GM10266 (cell line): ENCODE results near the gene MT1H.
"Not testable (repeated sequence)": the region's sequence is repeated elsewhere in the genome, so short reads cannot be mapped to it uniquely, and the experiment has no call there.

Source experiments
- DNase-seq: peaks from one replicate; pipeline ENCODE4 v3.0.0; 2012; ENCODE audit errors: extremely low spot score
- TF ChIP-seq, protein P1 (sequence below): IDR thresholded peaks from 2 replicates; pipeline ENCODE4 v1.5.1; 2012; ENCODE audit warnings: mild to moderate bottlenecking, low read depth; ENCODE audit not compliant: control insufficient read depth, insufficient read depth; ENCODE audit errors: missing control alignments

The MT1H gene

GRCh38 chr16:56657555-56658326 is 11.9 kb upstream of the MT1H start, which contains the start of gene MT1F:
TSS of gene MT1F (plus strand) at chr16:56657959. CDS start at chr16:56658059, 100 bp downstream.
- TF ChIP-seq, protein P1, sequence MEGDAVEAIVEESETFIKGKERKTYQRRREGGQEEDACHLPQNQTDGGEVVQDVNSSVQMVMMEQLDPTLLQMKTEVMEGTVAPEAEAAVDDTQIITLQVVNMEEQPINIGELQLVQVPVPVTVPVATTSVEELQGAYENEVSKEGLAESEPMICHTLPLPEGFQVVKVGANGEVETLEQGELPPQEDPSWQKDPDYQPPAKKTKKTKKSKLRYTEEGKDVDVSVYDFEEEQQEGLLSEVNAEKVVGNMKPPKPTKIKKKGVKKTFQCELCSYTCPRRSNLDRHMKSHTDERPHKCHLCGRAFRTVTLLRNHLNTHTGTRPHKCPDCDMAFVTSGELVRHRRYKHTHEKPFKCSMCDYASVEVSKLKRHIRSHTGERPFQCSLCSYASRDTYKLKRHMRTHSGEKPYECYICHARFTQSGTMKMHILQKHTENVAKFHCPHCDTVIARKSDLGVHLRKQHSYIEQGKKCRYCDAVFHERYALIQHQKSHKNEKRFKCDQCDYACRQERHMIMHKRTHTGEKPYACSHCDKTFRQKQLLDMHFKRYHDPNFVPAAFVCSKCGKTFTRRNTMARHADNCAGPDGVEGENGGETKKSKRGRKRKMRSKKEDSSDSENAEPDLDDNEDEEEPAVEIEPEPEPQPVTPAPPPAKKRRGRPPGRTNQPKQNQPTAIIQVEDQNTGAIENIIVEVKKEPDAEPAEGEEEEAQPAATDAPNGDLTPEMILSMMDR: no peak
- DNase-seq: no peak

- DNase-seq: no peak
- TF ChIP-seq, protein P1: no peak
These were observed 11.2 kb upstream of the MT1H start for GRCh38 chr16:56658327-56658875.

DNA sequence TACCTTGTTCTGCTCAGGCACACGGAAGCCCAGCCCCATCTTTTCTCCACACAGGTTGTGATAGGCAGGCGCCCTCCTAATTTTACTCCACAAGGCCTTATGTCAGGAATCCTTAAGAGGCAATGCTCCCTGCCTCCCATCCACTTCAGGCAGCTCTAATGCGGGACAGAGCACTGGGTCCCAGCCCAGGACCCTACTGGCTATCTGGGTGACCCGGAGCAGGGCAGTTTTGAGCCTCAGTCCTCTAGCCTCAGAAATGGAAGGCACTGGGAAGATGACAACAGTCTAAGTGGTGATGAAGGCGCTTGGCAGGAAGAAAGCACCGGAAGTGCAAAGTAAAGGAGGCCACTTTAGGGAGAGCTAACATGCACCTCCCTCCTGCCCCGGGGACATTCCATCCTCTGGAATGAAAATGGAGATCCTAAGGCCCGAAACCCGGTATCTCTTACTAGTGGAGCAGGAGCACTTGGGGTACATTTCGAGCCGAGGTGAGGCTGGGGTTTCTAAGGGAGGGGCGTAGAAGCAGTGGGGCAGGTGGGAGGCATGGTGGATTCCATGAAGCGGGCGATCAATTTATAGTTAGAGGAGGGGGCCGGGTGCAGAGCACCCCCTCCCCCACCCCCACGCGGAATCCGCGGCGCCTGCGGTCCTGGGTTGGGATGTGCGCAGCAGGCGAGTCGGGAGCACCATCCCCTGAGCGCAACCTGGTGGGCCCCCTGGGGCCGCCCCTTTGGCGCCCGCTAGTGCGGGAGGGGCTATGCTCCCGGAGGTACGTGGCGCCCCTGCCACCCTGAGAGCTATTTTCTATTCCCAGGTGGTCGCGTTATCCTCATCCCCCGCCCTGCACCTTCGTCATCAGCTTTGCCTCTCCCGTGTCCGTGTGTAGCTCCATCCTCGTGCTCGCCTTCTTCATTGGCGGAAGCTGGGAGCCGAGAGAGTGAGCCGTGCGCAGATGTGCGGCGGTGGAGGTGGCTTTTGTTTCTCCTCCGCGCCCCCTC is 7.0 kb upstream of the MT1H start:
- TF ChIP-seq, protein P1: no peak
- DNase-seq: no peak

GRCh38 chr16:56664506-56664905 is 5.1 kb upstream of the MT1H start:
- DNase-seq: no peak
- TF ChIP-seq, protein P1: no peak

GRCh38 chr16:56665286-56666261 is 4.0 kb upstream of the MT1H start:
- DNase-seq: not testable (repeated sequence)

- no peak for DNase-seq
- TF ChIP-seq, protein P1: no peak
These were observed 1.7 kb upstream of the MT1H start, which contains the start of gene MT1G for GRCh38 chr16:56667581-56668571. TSS of gene MT1G (minus strand) at chr16:56668065. CDS start at chr16:56667993, 72 bp downstream.
